OCI-LY7 (cell line): ENCODE measurements around the gene RPS21. TPM values are rescaled to one million over a fixed set of nuclear protein-coding genes. Genes with fewer than 3 reads are reported as not detected.

Source experiments
- BruUV-seq: library from RNA; stranded (reverse); fragments of 400-500 nt; replicated peaks from 2 replicates; lab custom pipeline; 2021; lab: Mats Ljungman, UMichigan
- CTCF ChIA-PET: fragments of 300-600 bp; sonication (Branson Sonifier 250); formaldehyde crosslinking; loops from one replicate; lab custom pipeline; 2022; ENCODE audit warnings: antibody characterized with exemption; ENCODE audit not compliant: unreplicated experiment; lab: Charles Lee
- POLR2A ChIA-PET: fragments of 300-600 bp; sonication (Branson Sonifier 250); formaldehyde crosslinking; loops from one replicate; lab custom pipeline; 2022; ENCODE audit warnings: antibody characterized with exemption; lab: Charles Lee
- DNase-seq: peaks from one replicate; pipeline ENCODE4 v3.0.0-alpha.2; 2015; ENCODE audit warnings: low spot score
- H2AFZ ChIP-seq: fragments of 200-600 bp; sonication (generic), shearing (Covaris generic); 2 replicates; pipeline ENCODE4 v1.6.1; 2014; ENCODE audit warnings: mild to moderate bottlenecking, antibody characterized with exemption, low read length, moderate library complexity
- H3K27ac ChIP-seq: fragments of 200-600 bp; sonication (generic); 2 replicates; pipeline ENCODE4 v1.5.1; 2014; ENCODE audit warnings: mixed run types, low read depth, mild to moderate bottlenecking, moderate library complexity, low read length, inconsistent platforms; ENCODE audit not compliant: poor library complexity, severe bottlenecking
- H3K36me3 ChIP-seq: fragments of 200-600 bp; sonication (generic); 2 replicates; pipeline ENCODE4 v1.6.1; 2014; ENCODE audit warnings: mild to moderate bottlenecking, antibody characterized with exemption, low read length, moderate library complexity, mixed read lengths; ENCODE audit not compliant: insufficient read depth
- H3K4me1 ChIP-seq: fragments of 200-600 bp; sonication (generic); 2 replicates; pipeline ENCODE4 v1.5.1; 2014; ENCODE audit warnings: mild to moderate bottlenecking, low read length; ENCODE audit not compliant: insufficient read depth, poor library complexity, severe bottlenecking
- H3K4me2 ChIP-seq: fragments of 200-600 bp; sonication (generic); 2 replicates; pipeline ENCODE4 v1.6.1; 2014; ENCODE audit warnings: mild to moderate bottlenecking, low read length
- H3K4me3 ChIP-seq: fragments of 200-600 bp; sonication (generic); 2 replicates; pipeline ENCODE4 v1.5.1; 2014; ENCODE audit warnings: mild to moderate bottlenecking, low read depth, low read length; ENCODE audit not compliant: poor library complexity, severe bottlenecking
- H3K79me2 ChIP-seq: fragments of 200-600 bp; sonication (generic); 2 replicates; pipeline ENCODE4 v1.6.1; 2016; ENCODE audit warnings: low read depth, mild to moderate bottlenecking, low read length, moderate library complexity, mixed read lengths; ENCODE audit not compliant: insufficient read depth
- H3K9me2 ChIP-seq: fragments of 200-600 bp; sonication (generic); 2 replicates; pipeline ENCODE4 v1.6.1; 2016; ENCODE audit warnings: mild to moderate bottlenecking, low read length, mixed read lengths; ENCODE audit not compliant: insufficient read depth
- H3K9me3 ChIP-seq: fragments of 200-600 bp; sonication (generic); 2 replicates; pipeline ENCODE4 v1.6.1; 2014; ENCODE audit warnings: mild to moderate bottlenecking, mixed run types, low read length, mixed read lengths
- H4K20me1 ChIP-seq: fragments of 200-600 bp; sonication (generic); 2 replicates; pipeline ENCODE4 v1.6.1; 2014; ENCODE audit warnings: mild to moderate bottlenecking, antibody characterized with exemption, low read length, moderate library complexity, mixed read lengths; ENCODE audit not compliant: insufficient read depth
- CTCF ChIP-seq: fragments of 200-600 bp; sonication (generic); conservative IDR thresholded peaks from 2 replicates; pipeline ENCODE4 v1.5.1; 2014; ENCODE audit warnings: mild to moderate bottlenecking, antibody characterized with exemption, low read length, moderate library complexity, mixed read lengths
- EZH2phosphoT487 ChIP-seq: fragments of 200-600 bp; sonication (generic); IDR thresholded peaks from 2 replicates; pipeline ENCODE4 v1.6.1; 2018; ENCODE audit warnings: low read depth, borderline replicate concordance, mild to moderate bottlenecking, mixed run types, antibody characterized with exemption, low read length, moderate library complexity, mixed read lengths
- intact Hi-C: fragments of 100-400 bp; cut with micrococcal nuclease; formaldehyde crosslinking; loops from one replicate; pipeline ENCODE4 v1.10.0; 2022; ENCODE audit not compliant: unreplicated experiment
- total RNA-seq, 2 experiments: library from RNA; depleted of rRNA in 1 of 2; stranded (reverse); fragments of >200 nt in 1 of 2; shearing (Covaris generic) in 1 of 2; gene quantifications; 2 replicates each; pipeline ENCODE4 v1.2.3, GENCODE V29; 2014 to 2022

RPS21 gene
- total RNA-seq, 2 experiments from 2014 or later, result 2,571 to 3,376 TPM

- intact Hi-C loops, result no loop called here
- Histone ChIP-seq H3K4me3 (no peak overlapping the region), H3K27ac (no peak overlapping the region), H4K20me1 (no peaks in the 10 kb centered on the region), H3K9me3 (no peaks in the 10 kb centered on the region), H3K9me2 (no peaks in the 10 kb centered on the region), H3K36me3 (peaks cover 19% of the 10 kb centered on the region), H2AFZ (no peak overlapping the region), H3K4me2 (no peak overlapping the region), H3K4me1 (peaks cover 17% of the 10 kb centered on the region), H3K79me2 (no peaks in the 10 kb centered on the region)
- CTCF ChIA-PET, result no interaction called here
- TF ChIP-seq CTCF (no peak), EZH2phosphoT487 (no peak)
- POLR2A ChIA-PET, result no interaction called here
- no TSS peak for BruUV-seq
- DNase-seq, result no peak
These were observed 35.2 kb upstream of the RPS21 start for GRCh38 chr20:62351469-62352401.

- Histone ChIP-seq H3K9me2 (no peaks in the 10 kb centered on the region), H3K4me1 (peaks cover 22% of the 10 kb centered on the region), H3K4me2 (no peak overlapping the region), H3K79me2 (no peaks in the 10 kb centered on the region), H3K4me3 (no peak overlapping the region), H3K36me3 (peaks cover 19% of the 10 kb centered on the region), H2AFZ (no peak overlapping the region), H3K27ac (no peak overlapping the region), H3K9me3 (no peaks in the 10 kb centered on the region), H4K20me1 (no peaks in the 10 kb centered on the region)
- CTCF ChIA-PET, result no interaction called here
- BruUV-seq, result no TSS peak
- intact Hi-C loops, result no loop called here
- DNase-seq, result no peak
- TF ChIP-seq CTCF (no peak), EZH2phosphoT487 (no peak)
- POLR2A ChIA-PET, result no interaction called here
These were observed 34.3 kb upstream of the RPS21 start for GRCh38 chr20:62352402-62353288.
